NCI-H1105 (cell line): ENCODE results near the gene SEL1L3.

Experiments used
- DNase-seq: peaks from one replicate; lab custom pipeline; 2025; lab: John Stamatoyannopoulos, UW

The SEL1L3 gene

DNA sequence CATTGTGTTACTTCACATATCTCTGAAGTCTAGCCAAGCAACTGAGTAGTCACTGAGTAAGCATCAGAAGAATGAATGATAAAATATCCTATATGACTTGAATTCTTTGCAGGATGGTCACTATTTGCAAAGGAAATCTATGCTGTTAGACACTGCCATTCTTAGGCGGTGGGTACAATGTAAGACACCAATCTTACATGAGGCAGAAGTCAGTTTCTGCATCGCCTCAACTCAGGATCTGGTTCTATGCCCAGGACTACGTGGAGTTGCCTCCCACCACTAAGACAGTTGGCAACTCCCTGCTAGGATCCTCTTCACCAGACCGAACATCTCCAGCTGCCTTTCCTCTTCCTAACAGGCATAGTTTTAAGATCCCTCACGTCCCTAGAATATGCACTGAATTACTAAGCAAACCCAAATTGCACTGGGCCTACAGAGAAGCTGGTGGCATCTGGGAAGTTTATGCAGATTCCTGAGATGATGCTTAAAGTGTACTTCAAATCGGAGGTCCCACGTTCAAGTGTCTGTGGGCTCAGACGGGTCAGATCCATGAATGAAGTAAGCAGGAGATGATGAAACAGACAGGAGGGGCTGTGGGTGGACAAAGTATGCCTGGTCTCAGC lies 45.6 kb downstream of the SEL1L3 start:
- no peak for DNase-seq

DNA sequence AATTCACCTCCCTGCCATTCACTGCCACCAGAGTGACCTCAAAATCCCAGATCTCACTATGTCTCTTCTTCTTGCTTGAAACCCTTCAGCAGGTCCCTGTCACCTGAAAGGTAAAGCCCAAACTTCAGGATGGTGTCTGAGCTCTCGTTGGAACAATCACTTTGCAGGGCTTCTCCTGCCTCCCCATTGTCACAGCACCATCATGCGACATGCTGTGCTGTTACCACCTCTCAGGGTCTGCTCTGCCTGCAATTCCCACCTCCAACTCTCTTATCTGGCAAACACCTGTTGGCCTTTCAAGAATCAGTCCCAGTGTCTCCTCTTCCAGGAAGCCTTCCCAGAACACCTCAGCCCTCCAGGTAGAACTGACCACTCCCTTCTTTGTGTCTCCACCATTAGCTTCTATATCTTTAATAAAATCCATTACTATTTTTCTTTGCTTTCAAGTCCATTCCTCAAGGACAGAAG lies 46.2 kb downstream of the SEL1L3 start:
- no peak for DNase-seq

DNA sequence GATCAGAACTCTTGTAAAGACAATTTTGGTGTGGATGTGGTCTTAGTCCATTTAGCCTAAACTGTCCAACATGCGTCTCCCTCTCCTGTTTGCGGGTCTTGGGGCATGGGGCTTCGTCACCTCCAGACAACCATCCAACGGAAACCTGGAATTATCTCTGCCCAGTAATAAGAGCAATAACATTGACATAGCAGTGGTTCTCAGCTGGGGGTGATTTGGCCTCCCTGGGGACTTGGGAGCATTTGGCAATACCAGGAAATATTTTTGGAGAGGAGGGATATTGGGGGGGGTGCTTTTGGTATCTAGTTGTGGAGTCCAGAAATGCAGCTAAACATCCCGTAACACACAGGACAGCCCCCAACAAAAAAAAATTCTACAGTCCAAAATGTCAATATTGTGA lies 47.2 kb downstream of the SEL1L3 start:
- no peak for DNase-seq

DNA sequence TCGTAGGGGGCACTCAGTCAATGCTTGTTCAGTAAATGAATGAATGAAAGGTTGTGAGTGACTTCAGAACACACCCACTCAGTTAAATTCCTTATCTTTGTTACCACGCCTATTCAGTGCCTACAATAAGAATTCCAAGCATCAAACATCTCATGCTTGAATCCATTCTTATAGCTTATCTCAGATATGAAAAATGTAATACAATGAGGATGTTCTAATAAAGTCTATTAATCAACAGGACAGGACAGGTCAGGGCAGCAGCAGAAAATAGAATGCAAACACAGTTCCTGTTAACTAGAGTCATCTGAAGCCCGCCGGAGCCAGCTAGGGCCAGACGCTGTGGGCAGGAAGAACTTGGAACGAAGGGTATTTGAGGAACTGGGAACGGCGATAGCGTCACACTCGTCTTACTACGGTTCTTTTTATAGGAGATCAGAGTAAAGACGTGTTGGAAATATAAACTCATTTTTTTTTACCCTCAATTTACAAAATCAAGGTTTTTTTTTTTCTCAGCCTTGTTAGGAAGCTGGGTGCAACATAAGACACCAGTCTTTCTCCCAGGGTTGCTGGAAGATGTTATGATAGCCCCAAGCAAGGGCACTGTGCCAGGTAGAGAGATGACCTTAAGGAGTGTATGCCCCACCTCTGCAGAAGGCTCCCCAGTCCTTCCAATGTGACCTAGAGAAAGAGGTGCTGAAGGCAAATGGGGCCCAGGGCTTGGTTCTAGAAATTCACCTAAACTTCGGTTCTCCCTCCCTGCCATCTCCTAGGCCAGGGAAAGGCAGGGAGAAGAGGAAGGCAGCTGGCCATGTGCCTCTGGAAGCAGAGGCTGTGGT lies 48.3 kb downstream of the SEL1L3 start:
- DNase-seq, result no peak

DNA sequence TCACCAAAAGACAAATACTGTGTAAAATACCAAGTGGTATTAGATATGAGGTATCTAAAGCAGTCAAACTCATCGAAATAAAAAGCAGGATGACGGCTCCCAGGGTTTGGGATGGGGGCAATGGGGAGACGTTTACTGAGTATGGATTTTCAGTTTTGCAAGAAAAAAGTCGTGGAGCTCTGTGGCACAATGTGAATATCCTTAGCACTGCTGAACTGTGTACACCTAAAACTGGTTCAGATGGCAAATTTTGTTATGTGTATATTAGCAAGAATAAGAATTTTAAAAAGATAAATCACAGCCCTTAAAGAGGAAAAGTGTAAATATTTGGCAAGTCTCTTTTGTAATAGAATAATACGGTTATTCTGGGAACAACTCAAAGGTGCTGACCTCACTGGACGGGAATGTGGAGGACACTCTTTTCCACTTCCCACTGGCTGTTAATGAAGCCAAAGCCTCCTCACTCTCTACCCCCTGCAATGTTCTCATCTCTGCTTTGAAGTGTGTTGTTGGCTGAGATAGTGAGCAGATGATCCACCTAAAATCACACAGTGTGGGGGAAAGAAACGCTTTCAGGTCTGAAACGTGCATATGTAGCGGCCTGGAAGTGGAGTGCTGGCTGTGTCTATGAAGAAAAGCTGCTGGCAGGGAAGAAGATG lies 49.2 kb downstream of the SEL1L3 start:
- DNase-seq, result no peak

DNA sequence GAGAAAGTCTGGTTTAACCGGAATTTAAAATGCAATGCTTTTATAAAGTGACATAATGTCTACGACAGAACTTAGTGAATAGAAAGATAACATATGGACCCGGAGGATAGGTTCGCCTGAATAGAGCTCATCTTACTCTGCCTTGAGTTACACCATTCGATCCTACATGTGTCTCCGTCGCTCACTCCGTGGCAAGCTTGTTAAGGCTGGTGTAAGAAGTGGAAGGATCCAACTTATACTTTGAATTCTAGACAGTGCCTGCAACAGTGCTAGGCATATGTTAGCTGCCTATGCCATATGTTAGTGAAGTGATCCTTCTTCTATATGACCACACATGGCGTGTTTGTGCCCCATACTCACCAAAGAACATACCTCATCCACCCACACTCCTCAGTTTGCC lies 50.9 kb downstream of the SEL1L3 start:
- DNase-seq, result no peak

DNA sequence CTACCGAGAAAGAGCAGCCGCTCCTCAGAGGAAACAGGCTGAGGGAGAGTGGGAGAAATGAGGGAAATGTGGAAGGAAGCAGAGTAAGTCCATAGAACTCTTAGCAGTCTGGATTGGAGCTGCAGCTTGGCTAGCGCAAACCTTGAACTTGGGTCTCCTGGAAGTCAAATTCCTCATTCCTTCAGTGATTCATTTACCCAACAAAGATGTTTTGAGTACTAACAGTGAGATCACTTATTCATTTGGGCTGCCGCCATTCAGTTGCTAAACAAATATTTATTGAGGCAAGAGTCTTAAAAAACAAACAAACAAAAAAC lies 51.5 kb downstream of the SEL1L3 start:
- DNase-seq, result no peak

DNA sequence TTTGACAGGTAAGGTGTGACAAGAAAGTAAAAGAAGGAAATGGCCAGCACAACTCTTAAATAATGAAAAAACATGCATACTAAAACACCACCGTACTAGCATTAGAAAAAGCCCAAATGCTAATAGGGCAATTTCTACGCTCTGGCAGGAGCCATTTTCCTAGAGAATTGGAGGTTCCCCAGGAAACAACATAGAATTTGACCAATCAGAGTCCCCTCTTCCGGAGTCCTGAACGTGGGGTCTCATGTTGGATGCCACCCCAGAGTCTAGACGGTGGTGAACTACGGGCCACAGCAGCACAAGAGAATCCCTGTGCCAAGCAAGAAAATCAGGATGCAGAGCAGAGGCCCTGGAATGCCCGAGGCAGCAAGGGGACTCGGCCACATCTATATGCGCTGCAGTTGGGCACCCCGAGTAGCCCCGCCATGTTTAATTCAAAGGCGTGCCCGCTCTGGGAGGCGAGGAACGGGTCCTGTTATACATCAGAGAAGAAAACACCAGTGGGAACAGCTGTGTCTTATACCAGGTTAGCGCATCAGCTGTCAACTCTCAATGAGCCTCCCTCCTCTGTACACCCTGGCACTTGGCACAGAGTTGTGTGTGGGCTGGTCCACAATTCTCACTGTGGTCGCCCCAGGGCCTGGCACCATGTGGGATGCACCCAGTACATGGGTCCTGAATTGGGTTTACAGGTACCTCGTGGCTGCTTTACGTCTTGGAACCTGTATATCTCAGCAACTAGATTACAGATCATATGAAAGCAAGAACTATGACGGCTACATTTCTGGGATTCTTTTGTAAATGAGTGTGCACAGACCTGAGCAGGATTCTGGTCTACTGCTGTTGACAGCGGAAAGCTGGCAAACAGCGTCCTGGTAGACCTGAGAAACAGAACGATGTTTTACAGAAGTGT lies 52.1 kb downstream of the SEL1L3 start:
- DNase-seq, result no peak

DNA sequence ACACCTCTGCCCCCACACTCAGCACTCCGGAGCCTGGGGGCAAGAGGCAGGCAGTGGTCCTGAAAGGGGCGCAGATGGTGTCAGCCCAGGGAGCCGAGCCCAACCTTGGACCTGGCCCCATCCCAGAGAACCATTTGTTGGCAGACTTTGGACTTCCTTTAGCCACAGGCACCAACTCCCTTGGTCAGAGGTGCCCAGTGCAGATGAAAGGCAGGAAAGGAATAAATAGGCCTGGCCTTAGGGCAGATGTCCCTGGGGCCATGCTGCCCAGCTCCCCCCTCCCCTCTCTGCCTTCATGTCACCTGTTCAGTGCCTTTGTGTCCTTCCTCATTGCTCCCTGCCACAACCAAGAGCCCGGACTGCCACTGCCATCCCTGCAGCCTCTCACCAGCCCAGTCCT lies 52.8 kb downstream of the SEL1L3 start:
- no peak for DNase-seq

DNA sequence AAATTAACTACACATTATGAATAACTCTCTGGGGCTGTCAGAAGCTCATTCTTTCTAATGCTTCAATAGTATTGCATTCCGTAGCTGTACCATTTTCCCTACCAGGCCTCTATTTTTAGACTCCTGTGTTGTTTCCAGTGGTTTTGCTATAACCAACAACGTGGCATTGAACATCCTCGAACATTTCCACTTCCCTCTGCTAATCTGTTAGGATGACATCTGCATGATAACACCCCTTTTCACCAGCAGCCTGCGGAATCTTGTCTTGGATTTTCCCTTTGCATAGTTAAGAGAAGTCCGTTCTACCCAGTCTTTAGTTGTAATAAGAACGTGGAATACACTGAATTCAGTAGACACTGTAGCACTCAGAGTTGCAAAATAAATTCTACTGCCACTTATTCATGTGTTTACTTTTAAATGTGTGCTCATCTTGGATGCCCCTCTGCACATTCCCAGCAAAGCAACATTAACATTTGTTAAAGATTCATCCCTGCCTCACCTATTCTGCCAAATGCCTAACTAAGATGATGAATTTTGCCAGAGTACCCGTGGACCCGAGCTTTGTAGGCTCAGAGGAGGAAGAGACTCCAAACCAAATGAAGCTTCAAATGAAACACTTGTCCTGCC lies 55.6 kb downstream of the SEL1L3 start:
- DNase-seq, result no peak

DNA sequence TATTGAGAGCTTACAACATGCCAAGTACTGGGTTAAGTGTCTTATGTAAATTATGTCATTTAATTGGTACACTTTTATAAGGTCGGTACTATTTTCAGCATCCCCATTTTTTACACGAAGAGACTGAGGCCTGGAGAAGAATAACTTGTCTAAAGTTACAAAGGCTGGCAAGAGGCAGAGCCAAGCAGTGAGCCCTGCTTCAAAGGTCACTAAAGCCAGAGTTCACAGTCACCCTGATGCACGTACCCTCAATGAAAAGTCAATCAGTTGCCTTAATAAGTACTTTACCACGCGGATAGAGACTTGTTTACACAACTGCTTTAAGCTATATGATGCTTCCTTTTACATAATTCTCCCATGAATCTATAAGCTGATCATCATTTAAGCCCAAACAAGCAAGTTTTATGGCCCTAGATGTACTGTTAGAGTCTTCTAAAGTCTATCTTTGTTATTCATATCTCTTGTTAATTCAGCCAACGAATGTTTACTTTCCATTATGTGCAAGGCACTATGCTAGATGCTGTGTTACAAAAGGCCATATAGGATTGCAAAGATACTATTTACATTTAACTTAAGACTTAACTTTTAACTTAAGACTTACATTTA lies 57.4 kb downstream of the SEL1L3 start:
- no peak for DNase-seq

DNA sequence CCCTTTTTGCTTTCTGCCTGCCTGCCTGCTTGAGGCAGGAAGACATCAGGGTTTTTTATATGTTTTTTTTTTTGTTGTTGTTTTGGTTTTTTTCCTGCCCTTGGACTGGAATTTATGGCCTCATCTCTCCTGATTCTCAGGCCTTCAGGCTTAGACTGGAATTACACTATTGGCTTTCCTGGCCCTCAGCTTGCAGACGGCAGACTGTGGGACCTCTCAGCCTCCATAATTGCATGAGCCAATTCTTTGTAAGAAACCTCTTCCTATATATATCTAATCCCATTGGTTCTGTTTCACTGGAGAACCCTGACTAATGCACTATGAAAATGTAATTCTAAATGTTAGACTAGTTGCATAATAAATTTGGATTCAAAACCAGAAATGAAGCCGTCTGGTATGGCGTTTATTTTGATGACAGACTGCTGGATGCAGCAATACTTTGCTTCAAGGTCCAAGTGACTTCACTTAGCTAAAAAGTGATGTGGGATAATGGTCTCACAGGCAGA lies 59.0 kb downstream of the SEL1L3 start:
- no peak for DNase-seq

DNA sequence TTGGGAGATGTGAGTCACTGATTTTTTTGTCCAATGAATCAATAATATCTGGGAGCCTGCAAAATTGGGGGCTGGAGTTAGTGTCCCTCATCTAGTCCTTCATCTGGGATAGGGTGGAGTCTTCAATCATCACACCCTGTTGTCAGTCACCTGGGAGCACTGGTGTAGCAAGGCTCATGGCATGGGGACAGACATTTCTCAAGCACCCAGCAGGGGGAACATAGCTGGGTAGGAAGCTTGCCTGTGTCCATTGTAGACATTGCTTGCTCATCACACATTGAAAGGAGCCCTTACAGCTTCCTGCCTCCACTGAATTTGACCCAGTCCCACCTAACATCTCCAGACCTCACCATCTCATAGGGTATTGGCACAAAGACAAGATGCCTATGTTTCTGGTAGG lies 61.2 kb downstream of the SEL1L3 start:
- no peak for DNase-seq

DNA sequence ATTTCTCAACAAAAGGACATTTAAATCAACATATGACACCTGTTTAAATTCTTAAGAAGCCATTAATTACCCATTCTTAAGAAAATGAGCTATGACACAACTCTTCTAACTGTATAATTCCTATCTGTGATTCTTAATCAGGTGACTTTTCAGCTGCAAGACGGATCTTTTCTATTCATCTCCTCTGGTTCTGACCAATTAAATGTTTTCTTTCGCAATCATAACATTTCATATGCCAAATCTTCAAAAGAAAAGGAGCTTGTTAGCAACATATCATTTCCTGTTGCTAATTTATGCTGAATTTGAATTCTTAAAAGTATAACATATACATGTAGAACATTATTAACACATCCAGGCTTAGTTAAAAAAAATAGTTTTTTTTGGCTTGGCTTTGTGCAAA lies 62.5 kb downstream of the SEL1L3 start:
- no peak for DNase-seq

DNA sequence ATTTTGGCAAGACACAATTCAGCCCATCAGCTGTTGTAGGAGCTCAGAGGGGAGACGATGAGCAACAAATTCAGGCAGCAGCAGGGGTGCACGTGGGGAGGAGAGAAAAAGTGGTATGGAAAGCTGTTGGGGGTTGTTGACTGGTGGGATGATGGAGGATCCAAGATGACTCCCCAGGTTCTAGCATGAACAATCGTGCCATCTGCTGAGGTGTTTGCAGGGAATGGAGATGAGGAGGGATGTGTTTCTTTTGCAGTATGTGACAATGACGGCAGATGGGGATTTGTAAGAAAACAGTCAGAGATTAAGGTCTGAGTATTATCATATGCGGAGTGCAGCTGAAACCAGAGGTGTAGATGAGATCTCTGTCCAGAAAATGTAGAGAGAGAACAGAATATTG lies 63.3 kb downstream of the SEL1L3 start:
- DNase-seq, result no peak

DNA sequence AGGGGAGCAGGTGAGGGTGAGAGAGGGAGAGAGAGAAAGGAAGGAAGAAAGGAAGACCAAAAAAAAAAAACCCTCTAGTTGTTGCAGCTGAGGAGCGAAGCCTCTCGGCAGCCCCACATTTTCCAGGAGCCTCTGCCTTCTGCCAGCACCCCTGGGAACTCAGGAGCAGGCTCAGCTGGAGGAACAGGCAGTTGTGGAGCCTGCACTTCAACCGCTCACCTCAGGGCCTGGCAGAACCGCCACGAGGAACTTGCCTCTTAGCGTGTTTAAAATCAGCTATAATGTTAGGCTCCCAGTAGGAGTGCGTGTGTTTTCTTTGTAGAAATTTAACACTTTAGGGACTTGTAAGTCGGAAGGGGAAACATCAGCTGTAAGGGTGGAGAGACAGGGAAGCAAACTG lies 65.7 kb downstream of the SEL1L3 start:
- no peak for DNase-seq

DNA sequence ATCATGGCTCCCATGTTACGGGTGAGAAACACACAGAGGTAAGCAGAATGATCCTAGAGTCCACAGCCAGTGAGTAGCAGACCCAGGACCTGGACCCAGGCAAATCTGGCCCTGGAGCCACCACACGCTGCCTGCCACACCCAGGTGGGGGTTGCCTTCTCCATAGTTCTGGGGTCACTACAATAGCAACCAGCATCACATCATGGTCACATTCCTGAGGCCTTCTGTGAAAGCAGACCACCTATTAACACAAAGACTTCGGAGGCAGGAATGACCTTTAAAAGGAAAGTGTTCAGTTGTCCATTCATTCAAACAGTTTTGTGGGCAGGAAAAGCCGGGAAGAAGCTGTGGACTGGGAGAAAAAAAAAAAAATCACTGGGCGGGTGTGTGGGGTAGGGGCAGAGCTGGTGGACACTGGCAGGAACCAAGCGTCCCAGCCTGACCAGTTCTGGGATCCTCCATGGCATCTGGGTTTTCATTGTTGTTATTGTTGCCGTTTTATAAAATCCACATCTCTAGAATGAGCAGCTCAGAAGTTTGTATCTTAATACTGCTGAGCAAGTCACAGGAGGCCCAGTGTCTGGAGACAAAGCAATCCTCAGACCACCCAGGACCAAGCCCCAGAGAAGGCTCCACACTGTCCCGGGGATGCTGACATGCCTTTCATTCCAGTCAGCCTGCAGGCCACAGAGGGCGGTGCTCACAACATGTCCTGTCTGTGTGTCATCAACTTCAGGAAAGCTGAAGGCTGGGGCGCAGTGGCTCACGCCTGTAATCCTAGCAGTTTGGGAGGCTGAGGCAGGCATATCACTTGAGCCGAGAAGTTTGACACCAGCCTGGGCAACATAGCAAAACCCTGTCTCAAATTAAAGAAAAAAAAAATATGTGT lies 67.0 kb downstream of the SEL1L3 start:
- no peak for DNase-seq

DNA sequence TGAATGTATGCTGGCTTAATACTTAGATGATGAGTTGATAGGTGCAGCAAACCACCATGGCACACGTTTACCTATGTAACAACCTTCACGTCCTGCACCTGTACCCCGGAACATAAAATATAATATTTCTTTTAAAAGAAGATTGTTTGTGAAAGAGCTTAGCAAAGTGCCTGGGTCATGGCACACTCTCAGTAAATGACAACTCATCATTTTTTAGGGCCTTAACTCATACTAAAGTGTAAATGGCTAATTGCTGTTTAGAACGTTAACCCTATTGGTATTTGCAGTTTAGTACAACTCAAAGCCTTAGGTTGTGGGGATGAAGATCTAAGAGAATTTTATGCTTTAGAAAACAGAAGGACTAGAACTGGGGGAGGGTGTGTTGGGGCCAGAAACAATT lies 67.7 kb downstream of the SEL1L3 start:
- no peak for DNase-seq

DNA sequence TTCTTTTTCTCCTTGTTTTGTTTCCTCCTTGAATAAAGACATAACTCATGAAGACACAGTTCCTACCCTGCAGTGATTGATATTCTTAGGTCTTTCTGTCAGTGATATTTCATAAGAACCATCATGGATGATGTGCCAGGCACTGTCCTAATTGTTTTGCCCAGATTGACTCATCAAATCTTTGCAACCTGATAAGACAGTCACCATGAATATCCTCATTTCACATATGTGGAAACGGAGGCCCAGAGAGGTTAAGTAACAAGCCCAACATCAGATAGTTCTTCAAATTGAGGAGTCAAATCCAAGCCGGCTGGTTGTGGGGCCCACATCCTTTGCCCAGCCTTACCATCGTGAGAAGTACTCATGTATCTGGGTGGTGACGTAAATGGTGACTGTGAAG lies 69.9 kb downstream of the SEL1L3 start:
- no peak for DNase-seq

DNA sequence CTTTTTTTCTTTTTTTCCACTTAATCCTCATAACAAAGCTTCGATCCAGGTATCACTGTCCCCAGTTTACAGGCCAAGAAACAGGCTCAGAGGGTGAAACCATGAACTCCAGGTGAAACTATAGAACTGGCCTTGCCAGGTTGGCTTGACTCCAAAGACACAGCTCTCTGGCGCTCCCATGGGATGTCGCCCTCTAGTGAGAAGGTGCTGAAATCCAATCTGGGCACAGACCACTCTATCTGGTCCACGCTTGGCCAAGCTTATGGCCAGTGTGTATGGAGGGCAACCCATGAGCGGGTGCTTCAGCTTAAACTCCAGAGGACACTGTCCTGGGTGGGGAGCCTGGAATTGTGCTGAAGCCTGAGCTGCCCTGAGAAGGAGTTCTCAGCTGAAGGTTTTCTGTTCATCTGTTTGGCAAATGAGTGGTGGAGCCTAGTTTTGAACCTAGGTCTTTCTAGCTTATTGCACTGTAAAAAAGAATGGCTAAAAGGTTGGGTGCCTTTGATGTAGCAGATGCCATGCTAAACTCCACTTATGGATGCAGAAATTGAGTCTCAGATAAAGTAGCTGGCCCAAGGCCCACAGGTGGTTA lies 70.5 kb downstream of the SEL1L3 start:
- DNase-seq, result no peak
